ENCODE data around the gene CDK6. TPM values are rescaled to one million over a fixed set of nuclear protein-coding genes. Genes with fewer than 3 reads are reported as not detected.

CDK6 gene
- polyA plus RNA-seq, 2 of the 4 experiments (the other 2 are of a cell fraction) = 13.6 to 25.9 TPM

GRCh38 chr7:92833024-92833765, 3.2 kb downstream of the CDK6 start (continued):
- TF ChIP-seq EHMT2 (IDR thresholded peaks at IDR 0.05; ENCODE audit: low read depth) (no peak), ELK1 (IDR thresholded peaks at IDR 0.05; ENCODE audit: low read depth, low read length) (no peak), REST (IDR thresholded peaks at IDR 0.05) (no peak), KDM5A (IDR thresholded peaks at IDR 0.05) (peak; percentile 67), HES2 (IDR thresholded peaks at IDR 0.05) (no peak)

GRCh38 chr7:92832534-92833023, 3.8 kb downstream of the CDK6 start:
- ATAC-seq (peak in 1 of 2 experiments; percentile 0; a peak in 2 of 6 replicates), DNase-seq (ENCODE audit: low read depth in 1 of 2, low spot score in 1 of 2) (no peak), FAIRE-seq (no peak)
- ChIA-PET CTCF (interaction anchor here (0.6 to 5.7 kb wide), 69 partner anchors 9 to 303 kb away, joined by 3 to 74 read pairs (median 5); no protein-coding TSS in a partner anchor), POLR2A (interaction anchor here (0.8 to 2.8 kb wide), 5 partner anchors 66 to 137 kb away, joined by 3 to 24 read pairs (median 4); no protein-coding TSS in a partner anchor)
- peak overlapping the region; percentile 92 to 96 for H3K27ac ChIP-seq
- no peaks in the 10 kb centered on the region for H3K9me3 ChIP-seq
- peaks cover 39% of the 10 kb centered on the region for H3K4me1 ChIP-seq
- WGBS (ENCODE audit: missing lambda C conversion rate) = 2% methylated on average over 18 of the region's 18 CpGs
- TF ChIP-seq MYC (IDR thresholded peaks at IDR 0.05; ENCODE audit: borderline replicate concordance, low read length) (no peak), MAFK (IDR thresholded peaks at IDR 0.05; ENCODE audit: partially characterized antibody) (peak; percentile 1), USF2 (IDR thresholded peaks at IDR 0.05) (no peak), RFX5 (IDR thresholded peaks at IDR 0.05) (no peak), SMC3 (IDR thresholded peaks at IDR 0.05) (no peak), ELK1 (IDR thresholded peaks at IDR 0.05; ENCODE audit: low read depth, low read length) (no peak), HOXB13 (CRISPR knock-in tag; IDR thresholded peaks at IDR 0.05; ENCODE audit: low read depth) (no peak), BCL3 (IDR thresholded peaks at IDR 0.05) (no peak), ZFP36 (IDR thresholded peaks at IDR 0.05; ENCODE audit: borderline replicate concordance, partially characterized antibody) (no peak), REST (IDR thresholded peaks at IDR 0.05) (no peak), RARB (CRISPR knock-in tag; IDR thresholded peaks at IDR 0.05) (no peak), MAX (IDR thresholded peaks at IDR 0.05) (no peak), NFE2L2 (conservative IDR thresholded peaks at IDR 0.05; ENCODE audit: low read length) (peak; percentile 23; the same call in 1 of the 2 replicates), NR3C1 (IDR thresholded peaks at IDR 0.05) (no peak)
- peak overlapping the region; percentile 85 for H3K4me2 ChIP-seq
- peak overlapping the region; percentile 80 for H3K4me3 ChIP-seq

Data from A549 (cell line).